GM12878 (cell line): Measurements from ENCODE around the gene COX10.
"Not testable (repeated sequence)": the region's sequence is repeated elsewhere in the genome, so short reads cannot be mapped to it uniquely, and the experiment has no call there.

Experiments
- CREM ChIP-seq: IDR thresholded peaks from 2 replicates; pipeline ENCODE4 v1.6.1; 2014; ENCODE audit warnings: antibody characterized with exemption, low read depth
- CTCF ChIP-seq, 3 experiments: IDR thresholded peaks in 2 of 3; conservative IDR thresholded peaks in 1 of 3; 2 replicates each; pipeline ENCODE4 v1.5.1; 2011; ENCODE audit warnings: low read depth in 3 of 3, low read length in 3 of 3, mild to moderate bottlenecking in 3 of 3, control low read depth in 2 of 3, moderate library complexity in 2 of 3, inconsistent platforms in 1 of 3, mixed read lengths in 1 of 3; ENCODE audit not compliant: control insufficient read depth in 2 of 3, insufficient read depth in 1 of 3; ENCODE audit errors: extremely low read depth in 1 of 3
- GATAD2B ChIP-seq: fragments of 450-650 bp; conservative IDR thresholded peaks from 2 replicates; pipeline ENCODE4 v1.6.1; 2017; ENCODE audit warnings: low read depth, mild to moderate bottlenecking, moderate library complexity
- TF ChIP-seq, protein P1 (sequence below): IDR thresholded peaks from 2 replicates; pipeline ENCODE4 v1.6.1; 2011; ENCODE audit warnings: borderline replicate concordance, low read depth, mild to moderate bottlenecking, moderate library complexity, mixed read lengths, low read length; ENCODE audit not compliant: insufficient read depth; ENCODE audit errors: extremely low read length

- not testable (repeated sequence) for TF ChIP-seq CREM; GATAD2B; CTCF (IDR thresholded peaks at IDR 0.05 in 2 of 3, conservative IDR thresholded peaks at IDR 0.05 in 1 of 3; ENCODE audit: control insufficient read depth in 2 of 3, extremely low read depth in 1 of 3, insufficient read depth in 1 of 3, low read depth in 3 of 3, low read length in 3 of 3)
- TF ChIP-seq, protein P1, sequence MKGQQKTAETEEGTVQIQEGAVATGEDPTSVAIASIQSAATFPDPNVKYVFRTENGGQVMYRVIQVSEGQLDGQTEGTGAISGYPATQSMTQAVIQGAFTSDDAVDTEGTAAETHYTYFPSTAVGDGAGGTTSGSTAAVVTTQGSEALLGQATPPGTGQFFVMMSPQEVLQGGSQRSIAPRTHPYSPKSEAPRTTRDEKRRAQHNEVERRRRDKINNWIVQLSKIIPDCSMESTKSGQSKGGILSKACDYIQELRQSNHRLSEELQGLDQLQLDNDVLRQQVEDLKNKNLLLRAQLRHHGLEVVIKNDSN = not testable (repeated sequence)
Measured at GRCh38 chr17:14184536-14184935, 115.2 kb downstream of the COX10 start.
